HG02623 (cell line): ENCODE measurements around the gene TMEM245.
A peak's percentile ranks its signal among the peaks of the same experiment; 100 is the strongest.

Experiments used
- ATAC-seq: cut with Tn5 transposase; IDR thresholded peaks from one replicate; pipeline ENCODE4 v1.9.1; 2021; ENCODE audit warnings: moderate library complexity; ENCODE audit not compliant: unreplicated experiment

Gene TMEM245

DNA sequence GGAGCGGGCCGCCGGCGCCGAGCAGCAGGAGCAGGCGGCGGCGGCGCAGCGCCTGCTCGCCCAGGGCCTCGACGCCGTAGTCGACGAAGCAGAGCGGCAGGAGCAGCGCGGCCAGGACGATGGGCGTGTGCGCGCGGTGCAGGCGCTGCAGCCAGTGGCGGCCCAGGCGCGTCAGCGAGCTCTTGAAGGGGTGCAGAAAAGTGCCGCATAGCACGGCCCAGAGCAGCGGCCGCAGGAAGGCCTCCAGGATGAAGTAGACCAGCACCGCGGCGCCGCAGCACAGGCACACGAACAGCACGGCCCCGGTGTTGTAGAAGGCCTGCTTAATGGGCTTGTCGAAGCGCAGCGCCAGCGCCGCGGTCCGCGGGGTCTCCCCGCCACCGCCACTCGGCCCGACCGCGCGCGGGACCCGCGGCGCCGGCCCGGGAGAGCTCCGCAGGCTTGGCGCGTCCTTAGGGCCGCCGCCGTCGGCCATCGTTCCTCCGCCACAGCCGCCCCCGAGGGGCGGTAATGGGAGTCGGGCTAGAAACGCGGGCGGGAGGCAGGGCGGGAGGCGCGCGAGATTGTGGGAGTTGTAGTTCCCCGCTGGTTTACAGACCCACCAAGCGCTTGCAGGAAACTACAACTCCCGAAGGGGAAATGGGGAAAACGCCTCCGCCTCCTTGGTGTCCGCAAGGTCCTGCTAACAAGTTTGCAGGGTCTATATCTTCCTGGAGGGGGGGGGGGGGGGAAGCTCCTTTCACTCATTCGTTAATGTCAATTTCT is at the start of gene TMEM245:
TMEM245 (minus strand) TSS at position 509 of the 765 bp plus-strand sequence; CDS start at position 475, 34 bp downstream.
- peak; percentile 88 for ATAC-seq

DNA sequence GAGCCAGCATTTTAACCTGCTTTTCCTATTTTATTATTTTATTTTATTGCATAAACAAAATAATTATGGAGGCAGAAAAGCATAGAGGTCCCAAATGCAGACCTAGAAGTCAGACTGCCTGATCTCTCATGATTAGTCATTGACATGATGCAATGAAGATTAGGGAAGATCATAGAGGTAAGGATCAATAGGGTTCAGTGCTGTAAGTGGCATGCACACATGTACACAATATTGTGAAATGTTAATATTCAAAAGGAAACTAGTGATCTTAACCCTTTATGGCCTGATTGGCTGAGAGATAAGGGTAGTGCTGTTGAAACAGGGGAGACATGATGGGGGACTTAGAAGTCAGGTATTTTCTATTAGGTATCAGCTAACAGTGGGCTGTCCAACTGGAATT is 48.4 kb upstream of the TMEM245 start:
- no peak for ATAC-seq

DNA sequence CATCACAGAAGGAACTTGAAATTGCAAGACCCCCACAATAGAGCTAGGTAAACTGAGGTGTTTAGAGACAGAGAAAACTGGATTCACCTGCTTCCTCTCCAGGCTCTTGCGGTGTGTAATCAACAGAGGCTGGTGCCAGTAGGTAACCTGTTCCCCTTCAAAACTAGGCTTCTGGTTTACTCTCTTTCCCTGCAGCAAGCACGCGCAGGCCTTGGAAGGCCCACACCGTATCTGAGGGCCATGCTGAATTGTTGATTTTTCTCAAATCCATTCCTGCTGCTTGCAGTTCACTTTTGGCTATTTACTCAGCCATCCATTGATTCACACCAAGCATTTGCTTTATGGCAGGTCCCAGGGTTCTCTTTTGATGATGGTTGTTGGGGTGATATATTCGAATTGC is 48.0 kb upstream of the TMEM245 start:
- no peak for ATAC-seq

DNA sequence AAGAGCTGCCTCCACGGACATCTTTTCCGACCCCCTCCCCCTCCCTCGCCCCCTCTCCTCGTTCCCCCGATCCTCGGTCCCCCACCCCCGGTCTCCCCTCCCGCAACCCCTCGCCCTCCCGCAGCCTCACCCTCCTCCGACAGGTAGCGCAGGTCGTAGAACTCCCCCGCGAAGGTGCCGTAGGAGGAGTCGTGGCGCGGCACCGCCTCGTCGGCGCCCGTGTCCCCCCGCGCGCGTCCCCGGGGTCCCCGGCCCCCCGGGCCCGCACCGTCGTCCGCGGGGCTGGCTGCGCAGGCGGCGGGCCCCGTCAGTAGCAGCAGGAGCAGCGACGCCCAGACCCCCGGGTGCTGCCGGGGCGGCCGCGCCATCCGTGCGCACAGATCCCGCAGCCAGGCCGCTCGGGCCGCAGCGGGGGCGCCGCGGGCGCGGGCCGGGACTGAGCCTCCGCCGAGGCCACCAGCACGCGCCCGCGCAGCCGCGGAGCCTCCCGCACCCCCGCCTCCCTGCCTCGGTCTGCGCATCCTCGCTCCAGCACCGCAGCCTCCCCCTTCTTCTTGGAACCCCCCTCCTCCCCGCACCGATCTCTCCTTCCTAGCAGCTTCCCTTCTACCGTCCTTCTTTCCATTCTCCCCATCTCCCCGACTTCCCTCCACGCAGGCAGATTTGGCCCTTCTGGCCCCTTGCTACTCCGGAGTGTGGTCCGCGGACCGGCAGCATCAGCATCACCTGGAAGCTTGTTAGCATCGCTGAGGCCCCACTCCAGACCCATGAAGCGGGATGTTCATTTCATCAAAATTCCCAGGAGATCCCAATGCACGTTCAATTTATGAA is 47.2 kb upstream of the TMEM245 start, which contains the start of gene FRRS1L:
FRRS1L (minus strand) TSS at position 479 of the 831 bp plus-strand sequence; CDS start at position 368, 111 bp downstream.
- ATAC-seq: no peak

DNA sequence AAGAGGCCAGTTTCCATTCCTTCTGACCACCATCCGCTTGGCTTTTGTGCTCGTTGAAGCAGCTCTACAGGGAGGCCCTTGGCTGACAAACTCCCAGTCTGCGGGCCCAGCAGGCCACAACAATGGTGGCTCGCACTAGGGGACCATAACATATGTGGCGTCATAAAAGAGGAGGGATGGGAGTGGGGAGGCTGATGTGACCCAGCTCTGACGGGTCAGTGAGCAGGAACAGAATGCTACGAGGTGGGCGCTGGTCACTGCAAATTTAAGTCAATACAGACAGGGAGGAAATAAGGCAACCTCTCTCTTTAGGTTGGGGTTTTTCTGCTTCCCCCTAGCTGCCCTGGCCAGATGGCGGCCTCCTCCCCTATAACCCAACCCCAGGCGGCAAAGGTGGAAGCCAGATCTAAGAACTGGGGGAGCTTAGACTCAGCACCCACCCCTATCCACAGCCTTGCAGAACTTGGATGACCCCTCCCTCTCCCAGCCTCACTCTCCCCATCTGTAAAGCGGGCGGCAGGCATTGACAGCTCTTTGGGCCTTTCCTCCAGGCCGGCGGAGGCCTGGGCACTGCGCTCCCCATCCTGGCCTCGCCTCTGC is 46.5 kb upstream of the TMEM245 start:
- ATAC-seq: no peak

DNA sequence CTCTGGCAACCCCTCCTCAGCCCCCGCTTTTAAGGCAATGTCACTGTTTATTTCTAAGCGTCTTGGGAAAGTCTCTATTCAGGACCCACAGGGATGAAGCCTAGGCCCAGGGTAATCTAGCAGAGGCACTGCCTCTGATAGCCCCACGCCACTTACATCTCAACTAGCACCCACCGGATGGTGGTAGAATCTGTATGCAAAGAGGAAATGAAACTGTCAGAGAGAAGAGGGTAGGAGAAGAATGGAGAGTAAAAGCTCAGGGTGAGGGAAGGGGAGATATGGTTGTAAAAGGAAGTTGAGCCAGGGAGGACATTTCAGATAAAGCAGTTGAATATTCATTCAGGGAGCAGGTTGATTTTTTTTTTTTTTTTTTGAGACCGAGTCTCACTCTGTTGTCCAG is 44.3 kb upstream of the TMEM245 start:
- no peak for ATAC-seq

DNA sequence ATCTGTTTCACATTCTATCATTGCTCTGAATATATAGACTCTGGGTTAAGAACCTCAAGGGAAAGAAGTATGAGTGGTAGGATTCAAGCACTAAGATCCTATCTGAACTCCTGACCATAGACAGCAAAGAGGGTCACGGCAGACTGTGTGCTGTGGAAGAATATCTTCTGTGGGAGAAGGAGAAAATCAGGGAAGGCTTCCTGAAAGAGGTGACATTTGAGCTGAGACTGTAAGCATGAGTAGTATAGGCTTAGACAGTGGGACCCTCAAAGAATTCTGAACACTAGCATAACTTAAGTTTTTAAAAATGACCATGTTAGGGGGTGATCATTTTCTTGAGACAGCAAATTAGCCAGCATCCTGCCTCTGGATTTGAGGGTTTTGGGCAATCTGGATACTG is 43.4 kb upstream of the TMEM245 start:
- no peak for ATAC-seq

DNA sequence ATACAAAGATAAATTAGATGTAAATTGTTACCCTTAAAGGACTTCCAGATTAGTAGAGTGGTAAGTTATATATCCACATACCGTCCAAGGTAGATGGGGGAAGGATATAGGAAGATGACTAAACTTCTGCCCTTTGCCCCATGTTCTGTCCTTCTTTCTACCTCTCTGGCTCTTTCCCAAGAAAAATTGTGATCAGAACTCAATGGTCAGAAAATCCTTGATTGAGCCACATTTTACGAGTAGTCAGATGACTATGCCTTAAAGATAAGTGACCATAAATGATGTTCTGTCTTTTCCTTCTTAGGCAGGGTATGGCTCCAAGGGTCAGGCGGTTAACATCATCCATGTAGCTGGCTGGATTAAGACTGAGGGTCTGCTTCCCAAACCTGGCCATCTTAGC is 42.9 kb upstream of the TMEM245 start:
- no peak for ATAC-seq

DNA sequence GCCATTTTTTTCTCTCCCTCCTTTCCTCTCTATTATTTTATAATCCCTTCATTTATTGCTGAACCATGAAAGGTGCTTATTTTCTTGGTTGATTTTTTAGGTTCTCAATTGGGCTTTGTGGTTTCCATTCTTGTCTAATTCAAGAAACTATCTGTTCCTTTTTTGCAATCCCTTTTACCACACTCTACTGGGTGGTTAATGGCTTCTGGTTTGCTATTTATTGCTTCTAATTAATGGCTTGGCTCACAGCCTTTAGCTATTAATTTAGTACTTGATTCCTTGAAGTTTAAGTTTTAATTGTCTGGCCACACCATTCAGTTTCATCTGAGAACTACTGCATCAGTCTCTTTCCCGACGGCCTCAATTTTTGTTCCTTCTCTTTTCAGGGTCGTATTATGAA is 41.7 kb upstream of the TMEM245 start:
- ATAC-seq: no peak

DNA sequence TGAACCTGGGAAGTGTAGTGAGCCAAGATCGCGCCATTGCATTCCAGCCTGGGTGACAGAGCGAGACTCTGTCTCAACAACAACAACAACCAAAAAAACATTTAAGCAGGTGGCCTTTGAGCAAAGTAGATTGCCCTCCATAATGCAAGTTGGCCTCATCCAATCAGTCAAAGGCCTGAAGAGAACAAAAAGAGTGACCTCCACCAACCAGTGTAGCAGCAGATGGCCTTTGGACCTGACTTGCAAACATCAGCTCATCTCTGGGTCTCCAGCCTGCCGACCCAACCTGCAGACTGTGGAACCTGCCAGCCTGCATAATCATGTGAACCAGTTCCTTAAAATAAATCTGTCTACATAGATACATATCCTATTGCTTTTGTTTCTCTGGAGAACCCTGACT is 39.8 kb upstream of the TMEM245 start:
- ATAC-seq: no peak

DNA sequence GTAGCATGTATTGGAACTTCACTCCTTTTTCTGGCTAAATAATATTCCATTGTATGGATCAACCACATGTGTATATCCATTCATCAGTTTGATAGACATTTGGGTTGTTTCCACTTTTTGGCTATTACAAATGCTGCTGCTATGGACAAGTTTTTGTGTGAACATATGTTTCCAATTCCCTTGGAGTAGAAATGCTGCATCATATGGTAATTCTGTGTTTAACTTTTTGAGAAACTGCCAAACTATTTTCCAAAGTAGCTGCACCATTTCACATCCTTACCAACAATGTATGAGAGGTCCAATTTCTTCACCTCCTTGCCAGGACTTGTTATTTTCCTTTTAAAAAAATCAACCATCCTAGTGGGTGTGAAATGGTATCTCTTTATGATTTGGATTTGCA is 38.9 kb upstream of the TMEM245 start:
- no peak for ATAC-seq

DNA sequence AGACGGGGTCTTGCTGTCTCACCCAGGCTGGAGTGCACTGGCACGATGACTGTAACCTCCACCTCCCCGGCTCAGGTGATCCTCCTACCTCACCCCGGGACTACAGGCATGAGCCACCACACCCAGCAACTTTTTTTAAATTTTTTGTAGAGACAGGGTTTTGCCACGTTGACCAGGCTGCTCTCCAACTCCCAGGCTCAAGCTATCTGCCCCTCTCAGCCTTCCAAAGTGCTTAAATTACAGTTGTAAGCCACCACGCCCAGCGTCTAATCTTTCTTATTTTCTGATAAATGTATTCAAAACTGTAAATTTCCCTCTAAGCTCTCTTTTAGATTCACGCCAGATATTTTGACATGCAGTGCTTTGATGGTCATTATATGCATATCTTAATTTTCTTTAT is 37.0 kb upstream of the TMEM245 start:
- ATAC-seq: no peak

DNA sequence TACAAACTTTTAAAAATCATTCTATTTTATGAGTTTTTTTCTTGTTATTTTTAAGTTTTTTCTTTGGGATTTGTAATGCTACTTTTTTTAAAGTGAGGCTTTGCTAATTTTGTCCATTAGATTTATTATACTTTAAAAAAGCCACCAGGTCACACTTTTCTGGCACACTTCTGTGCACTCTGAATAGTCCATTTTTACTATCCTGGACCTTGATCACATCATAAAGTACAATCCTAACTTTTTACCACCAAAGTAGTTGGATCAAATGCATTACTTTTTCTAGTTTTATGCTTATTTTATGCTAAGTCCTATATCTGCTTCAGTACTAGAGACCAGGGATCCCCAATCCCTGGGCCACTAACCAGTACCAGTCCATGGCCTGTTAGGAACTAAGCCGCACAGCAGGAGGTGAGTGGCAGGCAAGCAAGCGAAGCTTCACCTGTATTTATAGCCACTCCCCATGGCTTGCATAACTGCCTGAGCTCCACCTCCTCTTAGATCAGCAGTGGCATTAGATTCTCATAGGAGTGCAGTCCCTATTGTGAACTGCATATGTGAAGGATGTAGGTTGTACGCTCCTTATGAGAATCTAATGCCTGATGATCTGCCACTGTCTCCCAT is 31.3 kb upstream of the TMEM245 start:
- ATAC-seq: no peak

DNA sequence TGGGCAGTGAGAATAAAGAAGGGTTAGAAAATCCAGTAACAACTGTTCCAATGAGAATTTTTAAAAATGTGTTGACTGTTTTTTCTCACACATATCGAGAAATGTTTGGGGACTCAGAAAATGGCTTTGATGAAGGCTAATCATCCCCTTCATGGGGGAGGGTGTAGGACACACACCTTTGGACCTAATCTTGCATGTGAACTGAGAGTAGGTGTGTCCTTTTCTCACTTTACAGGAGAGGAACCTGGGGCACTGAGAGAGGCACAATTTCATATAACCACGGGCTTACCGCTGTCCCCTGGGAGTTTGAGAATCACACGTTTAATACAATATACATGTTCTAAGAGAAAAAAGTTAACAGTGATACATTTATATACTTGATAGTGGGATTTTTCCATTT is 30.0 kb upstream of the TMEM245 start:
- no peak for ATAC-seq

DNA sequence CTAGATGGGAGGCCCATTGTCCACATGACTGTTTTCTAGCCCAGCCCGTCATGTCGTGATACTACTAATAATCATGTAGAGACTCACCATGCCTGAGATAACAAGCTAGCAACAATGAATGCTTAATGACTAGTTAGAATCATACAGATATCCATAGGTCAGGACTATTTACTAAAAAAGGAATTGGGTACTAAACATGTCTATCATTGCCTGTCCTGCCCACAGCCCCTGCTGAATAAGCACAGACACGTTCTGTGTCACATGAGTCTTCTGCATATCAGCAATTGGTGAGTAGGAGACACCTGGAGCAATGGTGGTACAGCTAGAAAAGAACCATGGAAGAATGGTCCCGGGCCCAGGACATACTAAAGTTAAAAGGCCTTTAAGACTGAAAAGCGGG is 29.3 kb upstream of the TMEM245 start:
- no peak for ATAC-seq

DNA sequence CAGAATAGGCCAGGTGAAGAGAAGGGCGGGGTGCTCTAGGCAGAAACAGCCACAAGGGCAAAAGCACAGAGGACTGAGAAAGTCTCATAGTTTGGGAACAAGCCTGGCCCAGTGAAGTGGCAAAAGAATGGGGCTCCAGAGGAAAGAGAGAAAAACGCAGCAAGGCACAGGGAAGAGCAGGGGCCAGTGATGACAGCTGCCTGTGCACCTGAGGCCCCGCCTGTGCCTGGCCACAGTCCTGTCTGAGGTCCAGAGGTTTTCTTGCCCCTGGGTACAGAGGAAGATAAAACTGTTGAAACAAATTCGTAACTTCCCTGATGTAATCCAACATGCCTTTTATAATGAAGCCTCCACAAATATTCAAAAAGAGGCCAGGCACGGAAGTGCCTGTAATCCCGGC is 25.3 kb upstream of the TMEM245 start:
- ATAC-seq: no peak

DNA sequence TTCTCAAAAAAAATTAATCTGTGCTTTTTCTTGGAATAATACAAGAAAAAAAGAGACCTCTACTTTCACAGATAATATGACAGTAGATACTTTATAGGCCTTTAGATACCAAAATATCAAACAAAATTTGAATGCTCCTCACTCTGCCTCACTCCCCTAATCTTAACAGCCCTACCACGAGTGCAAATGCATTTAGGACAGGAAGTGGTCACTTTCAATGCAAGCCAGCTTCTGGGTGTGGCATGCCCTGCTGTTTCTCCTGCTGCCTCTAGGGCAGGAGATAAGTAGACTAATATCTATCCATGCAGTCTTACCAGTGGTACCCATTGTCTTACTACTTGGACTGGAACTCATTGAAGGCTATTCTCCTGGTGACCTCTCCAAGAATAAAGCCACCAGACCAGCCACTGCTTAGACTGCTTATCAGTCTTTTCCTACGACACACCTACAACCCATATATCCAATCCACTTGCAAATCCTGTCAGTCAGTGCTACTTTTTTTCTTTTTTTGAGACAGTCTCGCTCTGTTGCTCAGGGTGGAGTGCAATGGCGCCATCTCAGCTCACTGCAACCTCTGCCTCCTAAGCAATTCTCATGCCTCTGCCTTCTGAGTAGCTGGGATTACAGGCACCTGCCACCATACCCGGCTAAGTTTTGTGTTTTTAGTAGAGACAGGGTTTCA is 24.3 kb upstream of the TMEM245 start:
- ATAC-seq: peak; percentile 96

DNA sequence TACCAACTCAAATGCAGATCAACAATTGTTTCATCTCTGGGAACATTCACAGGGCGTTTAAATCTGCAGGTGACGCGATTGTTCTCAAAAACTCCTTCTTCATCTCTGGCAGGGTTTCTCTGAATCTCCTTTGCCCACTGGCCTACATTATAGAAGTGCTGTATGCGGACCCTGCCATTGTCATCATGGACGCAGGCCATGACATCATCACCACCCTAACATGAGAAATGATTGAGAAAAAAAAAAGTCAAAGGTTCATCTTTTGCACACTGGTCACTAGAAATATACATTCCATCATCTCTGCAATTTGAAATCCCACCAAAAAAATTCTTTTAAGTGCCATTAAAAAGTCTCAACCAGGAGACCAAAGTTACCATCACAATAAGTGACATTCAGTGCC is 21.6 kb upstream of the TMEM245 start:
- ATAC-seq: no peak

DNA sequence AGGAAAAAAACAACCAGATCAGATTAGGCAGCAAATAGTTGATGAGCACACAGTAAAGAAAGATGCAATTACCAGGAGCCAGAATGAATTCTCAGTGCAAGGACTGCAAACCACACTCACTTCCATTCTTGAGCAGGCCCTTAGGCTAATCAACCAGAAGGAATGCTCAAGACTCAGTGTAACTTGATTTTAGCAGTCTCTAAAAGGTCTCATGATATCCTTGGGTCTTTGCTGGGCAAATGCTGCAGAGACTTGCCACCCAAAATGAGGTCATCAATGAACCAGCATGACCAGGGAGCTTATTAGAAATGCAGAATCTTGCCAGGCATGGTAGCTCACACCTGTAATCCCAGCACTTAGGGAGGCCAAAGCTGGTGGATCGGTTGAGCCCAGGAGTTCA is 20.1 kb upstream of the TMEM245 start:
- no peak for ATAC-seq

DNA sequence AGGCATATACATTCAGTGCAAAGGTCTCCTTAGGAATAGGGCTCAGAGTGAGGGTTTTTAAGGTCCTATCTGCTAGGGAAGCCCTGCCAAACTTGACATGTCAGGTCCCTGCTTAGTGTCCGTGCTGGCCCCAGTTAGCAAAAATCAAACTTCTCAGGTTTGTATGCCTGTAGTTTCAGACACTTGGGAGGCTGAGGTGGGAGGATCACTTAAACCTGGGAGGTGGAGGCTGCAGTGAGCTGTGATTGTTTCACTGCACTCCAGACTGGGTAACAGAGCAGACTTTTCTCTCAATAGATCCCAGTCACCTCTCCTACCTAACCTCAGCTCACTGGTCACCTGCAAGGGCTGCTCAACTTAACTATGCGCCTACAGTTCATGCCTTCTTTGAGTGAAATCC is 18.7 kb upstream of the TMEM245 start:
- no peak for ATAC-seq

DNA sequence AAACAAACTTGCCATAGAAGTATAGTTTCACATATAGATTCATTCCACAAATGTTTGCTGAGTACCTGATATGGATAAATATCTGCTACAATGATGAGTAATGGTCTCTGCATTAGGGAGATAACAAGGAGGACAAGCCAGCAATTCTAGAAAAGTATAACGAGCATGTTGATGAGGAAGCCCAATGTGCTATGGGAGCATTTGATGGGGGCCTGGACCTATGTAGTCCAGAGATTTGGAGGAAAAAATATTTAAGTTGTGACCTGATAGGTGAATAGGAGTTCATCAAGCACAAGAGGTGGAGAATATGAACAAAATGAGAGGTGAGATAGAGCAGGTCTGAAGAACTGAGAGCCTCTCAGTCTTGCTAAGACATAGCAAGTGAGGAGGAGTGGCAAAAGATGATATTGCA is 14.4 kb upstream of the TMEM245 start:
- ATAC-seq: no peak
